Body of pancreas (tissue), 4 donors: ENCODE measurements around the gene HNRNPU.

ENCODE experiments used
- POLR2A ChIP-seq, 3 donors: fragments of 450-650 bp; IDR thresholded peaks; one replicate each; pipeline ENCODE4 v1.6.1; 2016; ENCODE audit warnings: antibody characterized with exemption in 3 of 3, mild to moderate bottlenecking in 2 of 3
- TF ChIP-seq, protein P1 (sequence below), 7 experiments: fragments of 450-650 bp in 4 of 7; fragments of 200-600 bp in 3 of 7; sonication (generic) in 3 of 7; IDR thresholded peaks; one replicate each; pipeline ENCODE4 v1.5.1; 2016 to 2019; ENCODE audit warnings: antibody characterized with exemption in 7 of 7

DNA sequence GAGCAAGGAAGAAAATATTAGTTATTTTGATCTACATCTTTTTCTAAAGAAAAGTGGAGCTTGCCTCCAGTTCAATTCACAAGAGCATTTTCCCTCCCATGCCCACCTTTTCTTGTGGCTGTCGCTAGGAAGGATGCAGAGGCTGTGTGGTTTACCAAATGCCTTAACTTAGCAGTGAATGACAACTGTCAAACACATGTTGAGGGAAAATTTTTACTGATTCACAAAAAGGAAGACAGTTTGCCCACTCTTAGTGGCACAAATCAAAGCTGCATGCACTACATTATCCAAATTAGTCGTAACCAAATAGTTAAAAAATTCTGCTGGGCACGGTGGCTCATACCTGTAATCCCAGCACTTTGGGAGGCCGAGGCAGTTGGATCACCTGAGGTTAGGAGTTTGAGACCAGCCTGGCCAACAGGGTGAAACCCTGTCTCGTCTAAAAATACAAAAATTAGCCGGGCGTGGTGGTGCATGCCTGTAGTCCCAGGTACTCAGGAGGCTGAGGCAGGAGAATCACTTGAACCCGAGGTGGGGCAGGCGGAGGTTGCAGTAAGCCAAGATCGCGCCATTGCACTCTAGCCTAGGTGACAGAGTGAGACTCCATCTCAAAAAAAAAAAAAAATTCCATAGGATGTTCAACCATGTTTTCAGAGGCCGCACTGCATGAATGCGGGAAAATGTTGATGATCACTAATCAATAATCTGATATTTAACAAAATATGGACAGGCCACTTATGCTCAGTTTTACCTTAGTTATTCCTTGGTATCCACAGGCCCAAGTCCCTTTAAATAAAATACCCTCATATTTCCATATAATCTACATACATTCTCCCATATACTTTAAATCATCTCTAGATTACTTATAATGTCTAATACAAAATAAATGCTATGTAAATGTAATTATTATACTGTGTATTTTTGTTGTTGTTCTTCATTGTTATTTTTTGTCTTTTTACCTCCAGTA, 19.9 kb downstream of the HNRNPU start:
- TF ChIP-seq, protein P1, sequence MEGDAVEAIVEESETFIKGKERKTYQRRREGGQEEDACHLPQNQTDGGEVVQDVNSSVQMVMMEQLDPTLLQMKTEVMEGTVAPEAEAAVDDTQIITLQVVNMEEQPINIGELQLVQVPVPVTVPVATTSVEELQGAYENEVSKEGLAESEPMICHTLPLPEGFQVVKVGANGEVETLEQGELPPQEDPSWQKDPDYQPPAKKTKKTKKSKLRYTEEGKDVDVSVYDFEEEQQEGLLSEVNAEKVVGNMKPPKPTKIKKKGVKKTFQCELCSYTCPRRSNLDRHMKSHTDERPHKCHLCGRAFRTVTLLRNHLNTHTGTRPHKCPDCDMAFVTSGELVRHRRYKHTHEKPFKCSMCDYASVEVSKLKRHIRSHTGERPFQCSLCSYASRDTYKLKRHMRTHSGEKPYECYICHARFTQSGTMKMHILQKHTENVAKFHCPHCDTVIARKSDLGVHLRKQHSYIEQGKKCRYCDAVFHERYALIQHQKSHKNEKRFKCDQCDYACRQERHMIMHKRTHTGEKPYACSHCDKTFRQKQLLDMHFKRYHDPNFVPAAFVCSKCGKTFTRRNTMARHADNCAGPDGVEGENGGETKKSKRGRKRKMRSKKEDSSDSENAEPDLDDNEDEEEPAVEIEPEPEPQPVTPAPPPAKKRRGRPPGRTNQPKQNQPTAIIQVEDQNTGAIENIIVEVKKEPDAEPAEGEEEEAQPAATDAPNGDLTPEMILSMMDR (IDR thresholded peaks at IDR 0.05), result no peak
- no peak for TF ChIP-seq POLR2A (IDR thresholded peaks at IDR 0.05)
